ENCODE data around the gene ASH1L.

ASH1L gene

DNA sequence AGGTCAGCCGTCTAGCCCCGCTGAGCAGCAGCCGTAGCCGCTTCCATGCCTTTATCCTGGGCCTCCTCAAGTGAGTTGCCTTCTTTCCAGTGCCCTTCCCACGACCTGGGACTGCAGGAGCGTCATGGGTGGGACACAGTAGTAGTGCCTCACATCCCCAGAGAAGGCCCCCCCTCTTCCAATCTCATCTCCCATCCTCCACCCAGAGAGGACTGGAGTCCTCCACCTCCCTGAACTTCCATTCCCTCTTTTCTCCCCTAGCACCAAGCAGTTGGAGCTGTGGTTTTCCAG is 237.1 kb downstream of the ASH1L start:
- no peak for DNase-seq

DNA sequence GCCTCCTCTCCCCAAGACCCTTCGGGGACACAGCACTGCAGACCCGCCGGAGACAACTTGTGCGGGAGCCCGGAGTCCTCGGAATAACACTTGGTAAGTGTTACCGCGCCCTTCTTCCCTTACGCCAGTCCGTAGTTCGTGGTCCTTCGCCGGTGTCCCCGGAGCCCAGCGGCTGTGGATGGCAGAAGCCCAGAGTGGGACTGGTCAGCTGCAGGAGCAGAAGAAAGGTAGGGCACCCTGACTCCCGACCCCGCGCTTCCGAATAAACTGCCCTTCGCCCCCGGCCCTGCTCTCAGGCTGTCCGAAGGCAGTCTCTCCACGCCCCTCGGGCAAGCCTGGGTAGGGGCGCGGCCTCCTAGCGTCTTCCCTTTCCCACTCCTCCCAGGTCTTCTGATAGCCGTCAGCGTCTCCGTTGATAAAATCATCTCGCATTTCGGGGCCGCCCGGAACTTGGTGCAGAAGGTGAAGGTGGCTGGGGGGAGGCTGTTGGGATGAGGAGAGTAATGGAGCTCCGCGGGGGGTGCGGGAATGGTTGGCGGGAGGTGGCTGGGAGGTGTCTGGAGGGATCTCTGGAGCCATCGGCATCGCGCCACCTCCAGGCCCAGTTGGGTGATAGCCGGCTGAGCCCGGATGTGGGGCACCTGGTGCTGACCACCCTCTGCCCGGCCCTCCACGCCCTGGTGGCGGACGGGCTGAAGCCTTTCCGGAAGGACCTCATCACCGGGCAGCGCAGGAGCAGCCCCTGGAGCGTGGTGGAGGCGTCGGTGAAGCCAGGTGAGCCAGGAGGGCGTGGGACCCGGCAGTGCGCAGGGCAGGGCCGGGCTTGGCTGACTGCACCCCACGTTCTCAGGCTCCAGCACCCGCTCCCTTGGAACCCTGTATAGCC is 237.6 kb downstream of the ASH1L start:
- DNase-seq: peak in 1 of 2 donors; percentile 13

DNA sequence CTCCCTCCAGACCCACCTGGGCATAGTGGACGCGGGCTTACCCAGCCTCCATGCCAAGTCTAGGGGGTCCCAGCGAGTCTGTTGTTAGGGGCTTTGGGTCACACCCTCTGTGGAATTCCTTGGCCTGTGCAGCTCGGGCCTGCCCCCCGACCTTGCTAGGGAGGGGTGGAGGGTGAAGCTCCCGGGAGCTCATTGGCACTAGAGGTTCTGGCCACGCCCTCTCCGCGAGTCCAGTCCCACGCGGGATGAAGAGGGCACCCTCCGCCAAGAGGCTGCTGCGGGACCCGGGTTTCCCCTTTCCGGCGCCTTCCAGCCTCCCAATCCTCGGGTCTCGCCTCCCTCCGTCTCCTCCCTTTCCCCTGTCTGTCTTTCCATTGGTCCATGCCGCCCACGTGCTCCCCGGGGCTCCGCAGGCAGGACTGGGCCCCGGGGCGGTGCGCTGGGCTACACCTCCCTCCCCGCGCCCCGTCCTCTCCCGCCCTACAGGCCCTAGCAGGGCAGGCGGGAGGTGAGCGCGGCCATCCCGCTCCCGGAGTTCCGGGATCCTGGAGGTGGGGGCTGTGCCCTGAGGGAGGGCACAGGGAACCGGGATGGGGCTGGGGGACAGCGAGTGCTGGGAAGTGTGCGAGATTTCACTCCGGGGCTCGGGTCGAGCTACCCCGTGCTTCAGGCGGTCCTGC is 238.4 kb downstream of the ASH1L start:
- DNase-seq: peak; percentile 83 to 84

DNA sequence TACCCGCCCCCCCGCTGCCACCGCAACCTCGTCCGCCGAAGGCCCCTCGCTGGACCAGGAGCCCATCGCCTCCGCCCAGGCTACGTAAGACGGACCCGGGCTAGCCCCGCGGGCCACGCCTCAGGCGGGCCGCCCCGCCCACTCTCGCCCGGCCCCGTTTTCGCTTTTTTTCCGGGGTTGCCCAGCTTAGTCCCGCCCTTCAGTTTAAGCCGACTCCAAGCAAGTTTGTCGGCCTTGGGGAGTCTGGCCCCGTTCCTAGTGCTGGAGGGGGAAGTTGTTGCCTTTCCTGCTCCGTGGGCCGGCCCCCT is 238.9 kb downstream of the ASH1L start:
- DNase-seq: peak; percentile 70 to 78

DNA sequence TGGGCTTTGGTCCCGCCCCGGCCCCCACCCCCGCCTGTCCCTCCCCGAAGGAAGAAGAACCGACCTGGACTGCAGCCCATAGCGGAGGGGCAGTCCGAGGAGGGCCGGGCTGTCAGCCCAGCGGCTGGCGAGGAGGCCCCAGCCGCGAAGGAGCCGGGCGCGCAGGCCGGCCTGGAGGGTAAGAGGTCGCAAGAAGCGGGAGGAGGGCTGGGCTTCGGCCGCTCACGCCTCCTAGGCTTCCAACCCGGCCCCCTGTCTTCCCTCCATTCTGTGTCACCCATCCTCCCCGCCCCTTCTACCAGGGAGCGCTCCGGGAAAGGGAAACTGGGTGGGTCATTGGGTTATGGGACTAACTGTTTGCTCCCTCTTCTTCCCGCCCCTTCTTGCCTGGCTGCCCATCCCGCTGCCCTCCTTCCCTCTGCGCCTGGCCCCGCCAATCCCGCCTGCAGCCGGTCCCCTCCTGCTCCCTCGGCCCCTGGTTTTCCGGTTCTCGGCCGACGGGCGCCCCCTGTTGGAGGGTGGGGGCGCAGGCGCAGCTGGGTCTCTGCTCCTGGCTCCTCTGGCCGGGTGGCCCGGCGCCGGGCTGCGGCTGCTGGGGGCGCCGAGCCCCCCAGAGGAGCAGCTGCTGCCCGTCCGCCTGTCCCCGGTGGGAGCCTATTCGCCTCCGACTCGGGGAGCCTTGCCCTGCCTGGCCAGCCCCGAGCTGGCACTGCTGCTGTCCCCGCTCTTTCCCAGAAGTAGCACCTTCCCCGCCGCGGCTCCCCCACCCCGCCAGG is 239.5 kb downstream of the ASH1L start:
- peak; percentile 81 to 88 for DNase-seq

DNA sequence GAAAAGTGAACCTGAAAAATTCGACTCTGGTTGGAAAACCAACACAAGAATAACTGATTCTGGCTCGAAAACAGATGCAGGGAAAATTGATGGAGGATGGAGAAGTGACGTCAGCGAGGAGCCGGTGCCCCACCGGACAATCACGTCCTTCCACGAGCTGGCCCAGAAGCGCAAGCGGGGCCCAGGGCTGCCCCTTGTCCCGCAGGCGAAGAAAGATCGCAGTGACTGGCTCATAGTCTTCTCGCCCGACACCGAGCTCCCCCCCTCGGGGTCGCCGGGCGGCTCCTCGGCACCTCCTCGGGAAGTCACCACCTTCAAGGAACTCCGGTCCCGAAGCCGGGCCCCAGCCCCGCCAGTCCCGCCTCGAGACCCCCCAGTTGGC is 240.0 kb downstream of the ASH1L start:
- DNase-seq: no peak

DNA sequence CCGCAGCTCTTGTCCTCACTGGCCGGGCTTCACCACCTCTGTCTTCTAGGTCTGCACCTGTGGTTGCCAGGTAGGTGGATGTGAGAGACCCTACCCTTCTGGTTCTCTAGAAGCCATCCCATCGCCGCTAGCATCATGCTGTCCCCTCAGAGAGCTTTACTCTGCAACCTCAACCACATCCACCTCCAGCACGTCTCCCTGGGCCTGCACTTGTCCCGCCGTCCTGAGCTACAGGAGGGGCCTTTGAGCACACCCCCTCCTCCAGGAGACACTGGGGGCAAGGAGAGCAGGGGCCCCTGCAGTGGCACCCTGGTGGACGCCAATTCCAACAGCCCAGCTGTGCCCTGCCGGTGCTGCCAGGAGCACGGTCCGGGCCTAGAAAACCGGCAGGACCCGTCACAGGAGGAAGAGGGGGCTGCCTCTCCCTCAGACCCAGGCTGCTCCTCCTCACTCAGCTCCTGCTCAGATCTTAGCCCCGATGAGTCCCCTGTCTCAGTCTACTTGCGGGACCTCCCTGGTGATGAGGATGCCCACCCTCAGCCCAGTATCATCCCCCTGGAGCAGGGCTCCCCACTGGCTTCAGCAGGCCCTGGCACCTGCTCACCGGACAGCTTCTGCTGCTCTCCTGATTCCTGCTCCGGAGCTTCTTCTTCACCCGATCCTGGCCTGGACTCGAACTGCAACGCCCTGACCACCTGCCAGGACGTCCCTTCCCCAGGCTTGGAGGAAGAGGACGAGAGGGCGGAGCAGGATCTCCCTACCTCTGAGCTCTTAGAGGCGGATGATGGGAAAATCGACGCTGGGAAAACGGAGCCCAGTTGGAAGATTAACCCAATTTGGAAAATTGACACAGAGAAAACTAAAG is 240.7 kb downstream of the ASH1L start:
- DNase-seq: no peak

DNA sequence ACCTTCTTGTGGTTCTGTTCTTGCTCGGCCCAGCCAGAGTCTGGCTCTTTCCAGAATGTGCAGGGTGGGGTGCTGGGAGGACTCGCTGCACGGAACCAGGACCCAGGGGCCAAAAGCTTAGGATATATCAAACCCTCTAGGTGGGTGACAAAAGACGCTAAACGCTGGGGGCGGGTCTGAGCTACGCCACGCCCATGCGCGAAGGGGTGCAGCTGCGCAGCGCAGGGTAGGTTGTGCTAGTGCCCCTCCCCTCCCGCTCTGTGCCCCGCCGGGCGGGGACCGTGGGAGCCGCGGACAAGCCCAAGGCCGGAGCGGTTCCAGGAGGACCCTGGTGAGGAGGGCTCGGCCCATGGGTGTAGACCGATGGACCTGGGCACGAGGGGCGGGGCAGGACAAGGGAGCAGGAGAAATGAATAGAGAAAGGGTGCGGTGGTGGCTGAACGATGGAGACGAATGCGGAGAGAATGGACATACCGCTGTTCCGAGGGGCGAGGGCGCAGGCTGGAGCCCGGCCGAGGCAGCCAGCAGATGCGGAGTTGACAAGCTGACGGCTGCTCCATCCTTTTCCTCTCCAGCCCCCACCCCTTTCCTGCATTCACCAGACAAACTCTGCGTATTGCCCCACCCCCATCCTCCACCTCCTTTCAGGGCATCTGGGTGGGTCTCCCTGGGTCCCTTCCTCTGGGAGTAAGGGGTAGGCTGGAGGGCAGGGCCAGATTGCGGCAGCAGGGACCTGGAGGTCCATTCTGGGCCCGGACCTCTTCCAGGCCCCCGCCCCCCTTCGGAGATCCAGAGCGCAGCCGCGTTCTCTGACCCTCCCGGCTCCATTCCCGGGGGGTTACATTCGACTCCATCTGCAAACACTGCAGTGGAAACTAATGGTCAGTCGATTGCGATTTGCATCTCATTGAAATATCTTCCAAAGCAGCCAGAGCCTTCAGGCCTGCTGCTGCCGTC is 241.7 kb downstream of the ASH1L start, which contains the start of gene RUSC1:
TSS of gene RUSC1 (plus strand) at position 234 of the 957 bp plus-strand sequence. CDS start 880 bp downstream, outside the sequence.
- DNase-seq: peak; percentile 69 to 74

DNA sequence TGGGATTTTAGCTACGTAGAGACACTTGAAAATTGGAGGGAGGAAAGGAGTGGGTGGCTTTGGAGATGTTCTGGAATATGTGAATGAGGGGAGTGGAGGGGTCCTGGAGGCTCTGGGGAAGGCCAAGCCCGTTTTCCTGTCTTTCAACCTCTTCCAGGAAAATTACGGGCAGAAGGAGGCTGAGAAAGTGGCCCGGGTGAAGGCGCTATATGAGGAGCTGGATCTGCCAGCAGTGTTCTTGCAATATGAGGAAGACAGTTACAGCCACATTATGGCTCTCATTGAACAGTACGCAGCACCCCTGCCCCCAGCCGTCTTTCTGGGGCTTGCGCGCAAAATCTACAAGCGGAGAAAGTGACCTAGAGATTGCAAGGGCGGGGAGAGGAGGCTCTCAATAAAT is 242.4 kb downstream of the ASH1L start:
- DNase-seq: no peak

DNA sequence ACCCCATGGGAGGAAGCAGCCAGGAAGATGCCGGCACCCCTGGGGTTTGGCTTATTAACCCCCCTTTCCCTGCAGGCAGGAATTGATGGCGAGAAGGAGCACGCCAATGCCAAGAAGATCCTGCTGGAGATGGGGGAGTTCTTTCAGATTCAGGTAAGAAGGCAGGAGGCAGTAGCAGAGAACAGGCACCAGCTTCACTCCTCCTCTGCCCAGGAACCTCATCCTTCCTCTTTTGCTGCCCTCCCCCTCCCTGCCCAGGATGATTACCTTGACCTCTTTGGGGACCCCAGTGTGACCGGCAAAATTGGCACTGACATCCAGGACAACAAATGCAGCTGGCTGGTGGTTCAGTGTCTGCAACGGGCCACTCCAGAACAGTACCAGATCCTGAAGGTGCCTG is 243.1 kb downstream of the ASH1L start:
- no peak for DNase-seq

DNA sequence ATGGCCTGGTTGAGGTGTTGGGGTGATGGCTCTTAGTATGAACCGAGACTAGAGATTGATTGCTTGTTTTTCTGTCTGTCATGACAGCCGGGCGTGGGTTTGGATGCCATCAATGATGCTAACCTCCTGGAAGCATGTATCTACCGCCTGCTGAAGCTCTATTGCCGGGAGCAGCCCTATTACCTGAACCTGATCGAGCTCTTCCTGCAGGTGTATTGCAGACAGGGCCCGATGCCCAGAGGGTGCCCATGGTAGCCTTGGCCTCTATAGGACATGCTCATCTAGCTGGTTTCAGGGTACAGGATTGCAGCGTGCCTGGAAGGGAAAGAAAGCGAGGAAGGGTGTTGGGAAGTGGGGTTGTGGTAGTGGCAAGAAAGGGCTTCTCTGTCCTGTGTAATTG is 244.5 kb downstream of the ASH1L start:
- no peak for DNase-seq

DNA sequence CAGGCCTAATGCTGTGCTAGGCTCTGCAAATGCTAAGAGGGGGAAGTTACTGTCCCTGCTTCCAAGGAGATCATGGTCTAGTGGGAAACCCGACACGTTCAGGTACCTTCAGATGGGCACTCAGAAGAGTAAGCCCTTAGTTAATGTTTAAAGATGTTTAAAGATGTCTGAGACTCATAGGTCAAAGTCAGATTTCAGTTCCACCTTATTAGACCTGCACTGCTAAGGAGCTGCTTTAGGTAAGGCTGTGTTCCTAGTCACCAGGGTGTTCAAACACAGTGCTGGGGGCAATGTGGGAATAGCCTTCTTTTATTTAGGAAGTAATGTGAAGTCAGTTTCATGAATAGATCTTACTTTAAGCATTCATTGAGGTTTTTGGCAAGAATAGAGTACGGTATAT is 245.7 kb downstream of the ASH1L start:
- DNase-seq: no peak

DNA sequence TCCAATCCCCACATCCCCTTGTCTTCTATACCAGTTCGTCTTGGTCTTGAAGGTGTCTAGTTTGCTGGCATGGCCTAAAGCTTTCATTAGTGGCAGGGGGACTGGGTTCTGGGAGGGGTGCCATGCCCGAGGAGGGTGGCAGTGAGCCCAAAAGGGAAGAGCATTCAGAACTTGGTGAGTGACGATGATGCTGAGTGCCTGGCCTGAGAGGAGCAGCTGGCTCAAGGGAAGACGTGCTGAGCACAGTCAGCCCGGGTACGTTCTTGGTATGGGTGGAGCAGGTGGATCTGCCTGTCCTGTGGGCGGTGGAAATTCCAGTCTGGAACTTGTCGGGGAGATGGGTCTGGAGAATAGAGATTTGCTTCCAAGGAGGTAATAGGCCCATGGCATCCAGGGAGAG is 249.3 kb downstream of the ASH1L start:
- DNase-seq: no peak

DNA sequence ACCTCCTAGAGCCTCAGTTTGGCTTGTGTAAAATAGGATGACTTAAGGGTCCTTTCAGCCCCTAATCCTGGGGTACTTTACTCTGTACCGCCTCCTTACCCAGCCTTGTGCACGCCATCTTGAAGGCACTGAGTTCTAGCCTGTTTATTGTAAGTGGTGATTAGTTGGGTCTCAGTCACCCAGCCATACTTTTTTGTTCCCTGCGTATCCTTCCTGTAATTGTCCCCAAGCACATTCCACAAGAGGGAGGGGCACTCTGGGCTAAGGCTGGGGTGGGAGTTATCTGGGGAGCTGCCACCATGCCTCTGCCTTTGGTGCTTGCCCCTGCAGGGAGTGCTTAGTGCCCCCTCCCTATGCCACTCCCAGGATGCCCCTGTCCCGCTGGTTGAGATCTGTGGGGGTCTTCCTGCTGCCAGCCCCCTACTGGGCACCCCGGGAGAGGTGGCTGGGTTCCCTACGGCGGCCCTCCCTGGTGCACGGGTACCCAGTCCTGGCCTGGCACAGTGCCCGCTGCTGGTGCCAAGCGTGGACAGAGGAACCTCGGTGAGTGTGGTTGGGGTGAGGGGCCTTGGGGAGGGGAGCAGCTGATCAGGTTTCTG is 253.1 kb downstream of the ASH1L start:
- DNase-seq: no peak

DNA sequence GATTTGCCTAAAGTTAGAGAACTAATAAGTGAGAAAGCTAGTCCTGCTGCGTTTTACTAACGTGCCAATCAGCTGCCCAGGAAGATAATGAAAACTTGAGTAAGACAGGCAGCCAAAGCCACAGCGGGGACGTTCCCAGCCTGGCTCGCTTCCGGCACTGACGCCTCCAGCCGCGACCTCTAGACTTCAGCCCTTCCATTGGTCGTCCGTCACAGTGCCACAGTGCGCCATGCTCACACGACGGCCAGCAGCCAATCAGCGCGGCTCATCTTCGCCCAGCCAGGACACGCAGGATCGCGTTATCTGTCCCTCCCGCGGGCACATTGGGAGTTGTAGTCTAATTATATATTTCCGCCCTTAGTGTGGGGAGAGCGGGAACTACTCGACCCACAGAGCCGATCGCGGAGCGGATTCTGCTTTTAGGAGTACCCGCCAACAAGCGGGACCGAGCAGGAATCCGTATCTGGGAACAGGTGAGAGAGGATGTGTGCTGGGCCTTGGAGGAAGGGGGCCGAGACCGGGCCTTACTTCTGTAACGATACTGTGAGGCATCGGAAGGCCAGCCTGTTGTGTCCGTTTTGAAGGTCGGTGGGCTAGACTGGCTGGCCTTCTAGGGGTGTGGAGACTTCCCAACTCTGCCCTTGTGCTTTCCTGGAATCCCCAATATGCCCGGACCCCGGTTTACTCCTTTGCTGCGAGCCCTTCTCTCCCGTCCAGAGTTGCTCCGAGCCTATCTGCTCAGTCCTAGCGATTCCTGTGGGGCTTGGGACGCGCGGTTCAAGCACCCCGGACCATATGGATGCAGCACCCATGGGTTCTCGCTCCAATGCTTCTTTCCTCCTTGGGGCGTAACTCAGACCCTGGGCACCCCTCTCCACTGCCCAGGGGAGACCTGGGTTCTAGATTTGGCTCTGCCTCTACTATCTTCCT is 253.8 kb downstream of the ASH1L start, which contains the start of gene FDPS:
TSS of gene FDPS (plus strand) at position 374 of the 930 bp plus-strand sequence. CDS start 924 bp downstream, outside the sequence.
- DNase-seq: peak; percentile 95 to 97

DNA sequence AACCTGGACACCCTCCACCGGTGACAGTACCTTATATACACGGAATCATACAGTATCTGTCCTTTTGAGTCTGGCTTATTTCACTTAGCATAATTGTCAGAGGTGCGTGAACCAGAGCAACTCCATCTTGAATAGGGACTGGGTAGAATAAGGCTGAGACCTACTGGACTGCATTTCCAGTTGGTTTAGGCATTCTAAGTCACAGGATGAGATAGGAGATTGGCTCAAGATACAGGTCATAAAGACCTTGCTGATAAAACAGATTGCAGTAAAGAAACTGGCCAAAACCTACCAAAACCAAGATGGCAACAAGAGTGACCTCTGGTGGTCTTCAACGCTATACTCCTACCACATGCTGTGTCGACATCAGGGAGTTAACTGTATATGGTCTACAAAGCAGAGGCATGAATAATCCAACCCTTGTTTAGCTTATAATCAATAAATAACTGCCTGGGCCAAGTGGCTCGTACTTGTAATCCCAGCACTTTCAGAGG is 255.3 kb downstream of the ASH1L start:
- DNase-seq: no peak

DNA sequence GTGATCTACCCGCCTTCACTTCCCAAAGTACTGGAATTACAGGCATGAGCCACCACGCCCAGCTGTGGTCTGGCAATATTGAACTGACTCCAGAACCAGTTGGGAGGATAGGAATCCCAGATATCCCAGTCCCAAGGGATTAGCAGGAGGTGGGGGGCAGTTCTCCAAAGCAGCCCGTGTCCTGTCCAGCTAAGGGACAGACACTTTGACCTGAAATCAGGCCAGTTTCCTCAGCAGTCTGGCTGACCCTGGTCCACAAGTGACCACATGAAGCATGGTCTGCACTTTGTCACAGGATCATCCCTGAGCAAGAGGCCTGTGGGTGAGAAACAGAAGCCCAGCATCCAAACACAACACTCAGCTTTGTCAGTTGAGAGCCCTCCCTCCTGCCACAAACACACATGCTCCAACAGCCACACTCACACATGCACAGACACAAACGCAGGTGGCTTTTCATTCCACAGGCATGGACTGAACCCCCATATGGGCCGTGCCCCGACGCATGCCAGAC is 256.7 kb downstream of the ASH1L start:
- no peak for DNase-seq

DNA sequence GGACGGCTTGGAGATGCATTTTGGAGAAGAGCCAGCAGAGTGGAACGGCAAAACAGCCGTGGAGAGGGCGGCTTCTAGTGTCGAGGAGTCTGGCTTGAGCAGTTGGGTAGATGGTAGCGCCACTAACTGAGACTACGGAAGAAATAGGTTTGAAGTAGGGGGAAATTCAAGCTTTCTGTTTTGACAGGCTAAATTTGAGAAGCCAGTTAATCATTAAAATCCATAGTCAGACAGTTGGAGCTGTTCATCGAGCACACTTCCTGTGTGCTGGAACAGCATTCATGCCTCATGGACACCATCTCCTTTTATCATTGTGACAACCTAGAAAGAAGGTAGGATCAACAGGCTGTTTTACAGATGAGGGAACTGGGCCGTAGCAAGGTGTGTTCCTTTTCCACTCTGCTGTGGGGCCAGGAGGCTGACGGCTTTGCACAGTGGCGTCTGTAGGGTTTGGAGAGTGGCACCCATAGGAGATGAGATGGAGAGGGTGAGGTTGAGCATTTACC is 258.0 kb downstream of the ASH1L start:
- no peak for DNase-seq

DNA sequence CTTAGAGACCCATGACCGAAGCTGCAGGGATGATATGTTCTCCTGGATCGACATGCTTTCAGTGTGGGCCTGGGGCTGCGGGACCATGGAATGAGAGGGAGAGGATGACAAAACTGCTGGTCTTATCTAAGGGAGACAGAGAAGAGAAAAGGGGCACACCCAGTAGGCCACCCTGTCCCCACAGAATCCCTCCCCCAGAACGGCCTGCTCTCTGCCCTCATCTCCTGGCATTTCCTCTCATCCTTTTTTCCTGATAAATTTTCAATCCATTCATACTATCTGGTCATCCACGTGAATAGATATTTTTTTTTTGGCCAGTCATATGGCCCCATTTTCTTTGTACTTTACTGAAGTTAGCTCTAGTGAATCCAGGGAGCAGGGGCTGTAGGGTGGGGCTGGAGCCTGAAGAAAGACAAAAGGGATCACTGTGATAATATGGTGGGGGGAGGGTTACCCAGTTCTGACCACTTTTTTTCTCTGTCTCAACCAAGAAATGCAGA is 261.2 kb downstream of the ASH1L start, which contains the start of gene PKLR:
TSS of gene PKLR (minus strand) at position 97 of the 500 bp plus-strand sequence. CDS start at position 54, 43 bp downstream.
- no peak for DNase-seq
